IMR-90 (cell line): ENCODE measurements around the gene P2RY14. TPM values are rescaled to one million over a fixed set of nuclear protein-coding genes. Genes with fewer than 3 reads are reported as not detected.
A peak's percentile ranks its signal among the peaks of the same experiment; 100 is the strongest.

Experiments
- ATAC-seq: fragments of 200-7000 bp; cut with Tn5 transposase; 2 replicates; pipeline ENCODE4 v1.9.1; 2020; ENCODE audit warnings: low read depth, mild to moderate bottlenecking, moderate library complexity
- BruUV-seq: library from RNA; stranded (reverse); fragments of 400-500 nt; replicated peaks from 2 replicates; lab custom pipeline; 2021; lab: Mats Ljungman, UMichigan
- CTCF ChIA-PET: fragments of 300-600 bp; formaldehyde crosslinking; extraction: SDS; loops from one replicate; lab custom pipeline; 2021; ENCODE audit warnings: antibody characterized with exemption; lab: Yijun Ruan, JAX
- POLR2A ChIA-PET: fragments of 300-600 bp; sonication (Branson Sonifier 250); formaldehyde crosslinking; loops from one replicate; lab custom pipeline; 2022; ENCODE audit warnings: antibody characterized with exemption; ENCODE audit not compliant: unreplicated experiment; lab: Charles Lee
- DNase-seq: peaks from one replicate; pipeline ENCODE4 v3.0.0; 2013
- H2AFZ ChIP-seq: replicated peaks from 2 replicates; pipeline ENCODE3; 2013; ENCODE audit warnings: low read length, mild to moderate bottlenecking; ENCODE audit not compliant: poor library complexity
- H2AK5ac ChIP-seq: 2 replicates; pipeline ENCODE4 v1.6.1; 2013; ENCODE audit warnings: low read depth, low read length, inconsistent platforms
- H2AK9ac ChIP-seq: replicated peaks from 2 replicates; pipeline ENCODE3; 2013; ENCODE audit warnings: mild to moderate bottlenecking, low read depth, low read length, moderate library complexity; ENCODE audit not compliant: poor library complexity
- H2BK120ac ChIP-seq: 2 replicates; pipeline ENCODE4 v1.6.1; 2013; ENCODE audit warnings: low read depth, low read length, inconsistent platforms
- H2BK15ac ChIP-seq: 3 replicates; pipeline ENCODE4 v1.6.1; 2013; ENCODE audit warnings: low read depth, low read length, inconsistent platforms
- H2BK20ac ChIP-seq: 2 replicates; pipeline ENCODE4 v1.6.1; 2013; ENCODE audit warnings: low read depth, mild to moderate bottlenecking, inconsistent platforms, low read length, moderate library complexity
- H2BK5ac ChIP-seq: 2 replicates; pipeline ENCODE4 v1.6.1; 2013; ENCODE audit warnings: mild to moderate bottlenecking, low read depth, low read length, inconsistent platforms; ENCODE audit not compliant: poor library complexity, severe bottlenecking
- H3K14ac ChIP-seq: replicated peaks from 2 replicates; pipeline ENCODE4 v1.6.1; 2013; ENCODE audit warnings: low read depth, low read length, inconsistent platforms
- H3K18ac ChIP-seq: 2 replicates; pipeline ENCODE4 v1.6.1; 2013; ENCODE audit warnings: low read depth, low read length, control low read depth
- H3K23ac ChIP-seq: 2 replicates; pipeline ENCODE4 v1.6.1; 2013; ENCODE audit warnings: low read depth, low read length, inconsistent platforms
- H3K27ac ChIP-seq: 2 replicates; pipeline ENCODE4 v1.5.1; 2013; ENCODE audit warnings: mild to moderate bottlenecking, control low read depth, low read length; ENCODE audit not compliant: insufficient read depth
- H3K27me3 ChIP-seq: 2 replicates; pipeline ENCODE4 v1.6.1; 2013; ENCODE audit warnings: low read length; ENCODE audit not compliant: control insufficient read depth, insufficient read depth
- H3K36me3 ChIP-seq: 2 replicates; pipeline ENCODE4 v1.6.1; 2013; ENCODE audit warnings: low read length, mixed read lengths; ENCODE audit not compliant: control insufficient read depth, insufficient read depth
- H3K4ac ChIP-seq: 2 replicates; pipeline ENCODE4 v1.6.1; 2013; ENCODE audit warnings: low read depth, low read length, inconsistent platforms
- H3K4me1 ChIP-seq: 2 replicates; pipeline ENCODE4 v1.6.1; 2013; ENCODE audit warnings: low read length, mixed read lengths; ENCODE audit not compliant: control insufficient read depth, insufficient read depth
- H3K4me2 ChIP-seq: 2 replicates; pipeline ENCODE4 v1.6.1; 2013; ENCODE audit warnings: low read depth, mild to moderate bottlenecking, control low read depth, low read length, moderate library complexity
- H3K4me3 ChIP-seq: 2 replicates; pipeline ENCODE4 v1.5.1; 2013; ENCODE audit warnings: low read depth, mild to moderate bottlenecking, control low read depth, low read length, moderate library complexity; ENCODE audit not compliant: insufficient read depth
- H3K56ac ChIP-seq: 2 replicates; pipeline ENCODE4 v1.6.1; 2013; ENCODE audit warnings: low read length, inconsistent platforms; ENCODE audit not compliant: insufficient read depth; ENCODE audit errors: extremely low read depth
- H3K79me1 ChIP-seq, 2 experiments: 2 replicates each; pipeline ENCODE4 v1.6.1; 2013; ENCODE audit warnings: low read length in 2 of 2, inconsistent platforms in 1 of 2, low read depth in 1 of 2
- H3K9ac ChIP-seq: 2 replicates; pipeline ENCODE4 v1.6.1; 2013; ENCODE audit warnings: low read depth, low read length, control low read depth
- H3K9me1 ChIP-seq: 2 replicates; pipeline ENCODE4 v1.6.1; 2013; ENCODE audit warnings: low read length, inconsistent platforms; ENCODE audit not compliant: insufficient read depth
- H3K9me3 ChIP-seq: 2 replicates; pipeline ENCODE4 v1.6.1; 2013; ENCODE audit warnings: low read length; ENCODE audit not compliant: control insufficient read depth, insufficient read depth
- H4K20me1 ChIP-seq: 2 replicates; pipeline ENCODE4 v1.6.1; 2013; ENCODE audit warnings: low read length, inconsistent platforms; ENCODE audit not compliant: insufficient read depth
- H4K5ac ChIP-seq: 2 replicates; pipeline ENCODE4 v1.6.1; 2013; ENCODE audit warnings: mild to moderate bottlenecking, low read depth, low read length, control low read depth
- H4K8ac ChIP-seq, 2 experiments: 2 replicates each; pipeline ENCODE4 v1.6.1; 2013; ENCODE audit warnings: low read depth in 2 of 2, low read length in 2 of 2, control low read depth in 1 of 2, inconsistent platforms in 1 of 2
- H4K91ac ChIP-seq: 2 replicates; pipeline ENCODE4 v1.6.1; 2013; ENCODE audit warnings: low read depth, low read length, inconsistent platforms; ENCODE audit not compliant: insufficient read depth
- CHD1 ChIP-seq: IDR thresholded peaks from 2 replicates; pipeline ENCODE4 v1.6.1; 2012; ENCODE audit warnings: low read depth, low read length, improper control_type of control experiment
- CTCF ChIP-seq: conservative IDR thresholded peaks from 2 replicates; pipeline ENCODE4 v1.5.1; 2012; ENCODE audit warnings: mild to moderate bottlenecking, low read depth, low read length, improper control_type of control experiment
- ELK1 ChIP-seq: fragments of 150-350 bp; IDR thresholded peaks from 2 replicates; pipeline ENCODE4 v1.6.1; 2016; ENCODE audit warnings: low read depth, mild to moderate bottlenecking, low read length, moderate library complexity, borderline replicate concordance
- MAFK ChIP-seq: IDR thresholded peaks from 2 replicates; pipeline ENCODE4 v1.6.1; 2012; ENCODE audit warnings: low read depth, low read length, improper control_type of control experiment
- MXI1 ChIP-seq: IDR thresholded peaks from 2 replicates; pipeline ENCODE4 v1.6.1; 2012; ENCODE audit warnings: low read depth, mild to moderate bottlenecking, low read length, moderate library complexity, borderline replicate concordance
- RFX5 ChIP-seq: IDR thresholded peaks from 2 replicates; pipeline ENCODE4 v1.8.0; 2012; ENCODE audit warnings: low read depth, mild to moderate bottlenecking, low read length, moderate library complexity
- SMC3 ChIP-seq: fragments of 150-350 bp; IDR thresholded peaks from 2 replicates; pipeline ENCODE4 v1.6.1; 2016; ENCODE audit warnings: low read depth, mild to moderate bottlenecking, antibody characterized with exemption, low read length, moderate library complexity
- WGBS, 2 experiments: methylation state at CpG; one replicate each; pipeline versions ENCODE4 v1.1.5 to v1.1.7; 2013; ENCODE audit warnings: missing lambda C conversion rate in 2 of 2; ENCODE audit not compliant: insufficient read length in 1 of 2; ENCODE audit errors: extremely low coverage in 2 of 2; 5-methylcytosine and 5-hydroxymethylcytosine counted together
- dilution Hi-C: fragments of 300-500 bp; cut with HindIII; formaldehyde crosslinking; loops from one replicate; pipeline ENCODE4 v1.14.3; 2018; ENCODE audit warnings: low sequenced_read_pairs; ENCODE audit not compliant: unreplicated experiment
- in situ Hi-C: fragments of 300-500 bp; cut with MboI; formaldehyde crosslinking; loops from 3 replicates; pipeline ENCODE4 v1.14.3; 2019; ENCODE audit warnings: low sequenced_read_pairs, inconsistent platforms, mixed read lengths
- intact Hi-C: fragments of 100-400 bp; cut with micrococcal nuclease; formaldehyde crosslinking; loops from 2 replicates; pipeline ENCODE4 v1.10.0; 2022
- polyA plus RNA-seq, 3 experiments: library from polyadenylated mRNA; depleted of rRNA; stranded (reverse); fragments of >200 nt; gene quantifications; 2 replicates each; pipeline ENCODE4 v1.2.3, GENCODE V29; 2012; ENCODE audit warnings: low replicate concordance in 1 of 3
- total RNA-seq: library from RNA; depleted of rRNA; stranded (reverse); fragments of >200 nt; gene quantifications from 2 replicates; pipeline ENCODE4 v1.2.3, GENCODE V29; 2012

The P2RY14 gene
- total and polyA plus RNA-seq, 2 of the 4 experiments (the other 2 are of a cell fraction): not detected

- no peak overlapping the region for H4K5ac ChIP-seq
- no peak overlapping the region for H3K9ac ChIP-seq
- H2AK9ac ChIP-seq: no peak overlapping the region
- dilution Hi-C loops (no loop called here), in situ Hi-C loops (loop anchor here (5.0 kb wide), 2 partner anchors 49 to 109 kb away; no protein-coding TSS in a partner anchor), intact Hi-C loops (no loop called here)
- no peak overlapping the region for H3K4me3 ChIP-seq
- H3K4me2 ChIP-seq: no peak overlapping the region
- H3K9me1 ChIP-seq: peaks cover 3% of the 10 kb centered on the region
- H2BK20ac ChIP-seq: no peak overlapping the region
- no peak overlapping the region for H2BK120ac ChIP-seq
- no peak overlapping the region for H4K91ac ChIP-seq
- H4K8ac ChIP-seq: no peak overlapping the region
- H2BK15ac ChIP-seq: 0 out of 3 replicates have a peak overlapping the region, but pooled peaks have one; percentile 28
- no peak overlapping the region for H3K18ac ChIP-seq
- H3K23ac ChIP-seq: no peak overlapping the region
- H3K4ac ChIP-seq: no peak overlapping the region
- no peaks in the 10 kb centered on the region for H3K36me3 ChIP-seq
- H3K27ac ChIP-seq: no peak overlapping the region
- WGBS, 2 experiments: no CpG with 5 or more reads among the region's 6 CpGs
- peaks cover 2% of the 10 kb centered on the region; the same call in 1 of the 2 replicates for H3K4me1 ChIP-seq
- DNase-seq (no peak), ATAC-seq (no peak)
- H3K27me3 ChIP-seq: no peaks in the 10 kb centered on the region
- H2AK5ac ChIP-seq: no peak overlapping the region; the same call in 1 of the 2 replicates
- no peak overlapping the region for H3K14ac ChIP-seq
- H4K20me1 ChIP-seq: no peaks in the 10 kb centered on the region
- POLR2A ChIA-PET: no interaction called here
- H3K56ac ChIP-seq: no peak overlapping the region
- H2BK5ac ChIP-seq: no peak overlapping the region
- H2AFZ ChIP-seq: no peak overlapping the region
- H3K79me1 ChIP-seq: no peaks in the 10 kb centered on the region
- no peaks in the 10 kb centered on the region for H3K9me3 ChIP-seq
- CTCF ChIA-PET: interaction anchor here (0.5 to 3.3 kb wide), 2 partner anchors 28 to 49 kb away, joined by 3 to 17 read pairs; no protein-coding TSS in a partner anchor
- no peak for TF ChIP-seq CTCF
- TF ChIP-seq MXI1: no peak
- TF ChIP-seq SMC3: no peak
- TF ChIP-seq ELK1: no peak
- TF ChIP-seq CHD1: no peak
- TF ChIP-seq RFX5: no peak
- no peak for TF ChIP-seq MAFK
- no TSS peak for BruUV-seq
Measured at GRCh38 chr3:151276687-151277042, 1.7 kb downstream of the P2RY14 start.
